Nephron progenitor cell (in vitro differentiated cells): ENCODE measurements around the gene ARHGEF11.
A peak's percentile ranks its signal among the peaks of the same experiment; 100 is the strongest.

Experiments
- DNase-seq: peaks from one replicate; pipeline ENCODE4 v3.0.0; 2021
- H3K27ac Mint-ChIP-seq: 2 replicates; pipeline ENCODE4 v1.8.0; 2021; ENCODE audit warnings: mild to moderate bottlenecking, moderate library complexity, mixed read lengths
- H3K27me3 Mint-ChIP-seq: 2 replicates; pipeline ENCODE4 v1.8.0; 2021; ENCODE audit warnings: mild to moderate bottlenecking, low read depth, mixed read lengths; ENCODE audit not compliant: poor library complexity
- H3K36me3 Mint-ChIP-seq: 2 replicates; pipeline ENCODE4 v1.8.0; 2021; ENCODE audit warnings: low read depth, mixed read lengths
- H3K4me1 Mint-ChIP-seq: 2 replicates; pipeline ENCODE4 v1.8.0; 2021; ENCODE audit warnings: mixed read lengths
- H3K4me3 Mint-ChIP-seq: 2 replicates; pipeline ENCODE4 v1.8.0; 2021; ENCODE audit warnings: mild to moderate bottlenecking, moderate library complexity, mixed read lengths
- H3K9me3 Mint-ChIP-seq: 2 replicates; pipeline ENCODE4 v1.8.0; 2021; ENCODE audit warnings: mild to moderate bottlenecking, moderate library complexity, mixed read lengths
- CTCF ChIP-seq: fragments of 200-600 bp; sonication (generic); IDR thresholded peaks from 2 replicates; pipeline ENCODE4 v1.5.0; 2021; ENCODE audit warnings: antibody characterized with exemption

The ARHGEF11 gene

GRCh38 chr1:157032303-157032702 lies 13.2 kb downstream of the ARHGEF11 start:
- peak overlapping the region; percentile 37 for H3K27ac Mint-ChIP-seq
- no peak for DNase-seq
- H3K4me1 Mint-ChIP-seq: peaks cover 18% of the 10 kb centered on the region
- no peaks in the 10 kb centered on the region for H3K9me3 Mint-ChIP-seq
- H3K4me3 Mint-ChIP-seq: no peak overlapping the region
- no peak for TF ChIP-seq CTCF
- H3K36me3 Mint-ChIP-seq: peaks cover 33% of the 10 kb centered on the region
- H3K27me3 Mint-ChIP-seq: no peaks in the 10 kb centered on the region

GRCh38 chr1:157030728-157031127 lies 14.8 kb downstream of the ARHGEF11 start:
- peaks cover 30% of the 10 kb centered on the region for H3K36me3 Mint-ChIP-seq

GRCh38 chr1:157028674-157029073 lies 16.9 kb downstream of the ARHGEF11 start:
- Mint-ChIP-seq H3K4me3 (no peak overlapping the region), H3K27ac (no peak overlapping the region), H3K36me3 (peaks cover 40% of the 10 kb centered on the region), H3K4me1 (peaks cover 29% of the 10 kb centered on the region), H3K9me3 (peaks cover 15% of the 10 kb centered on the region), H3K27me3 (no peaks in the 10 kb centered on the region)
- no peak for TF ChIP-seq CTCF
- no peak for DNase-seq

More at GRCh38 chr1:157030728-157031127, 14.8 kb downstream of the ARHGEF11 start:
- Mint-ChIP-seq H3K27ac (peak overlapping the region; percentile 40), H3K4me3 (no peak overlapping the region), H3K9me3 (no peaks in the 10 kb centered on the region), H3K4me1 (peaks cover 30% of the 10 kb centered on the region), H3K27me3 (no peaks in the 10 kb centered on the region)
- DNase-seq: no peak
- no peak for TF ChIP-seq CTCF

GRCh38 chr1:157025856-157026255 lies 19.7 kb downstream of the ARHGEF11 start:
- no peak for DNase-seq
- Mint-ChIP-seq H3K27me3 (no peaks in the 10 kb centered on the region), H3K27ac (peak overlapping the region; percentile 21)

GRCh38 chr1:157025385-157025784 lies 20.2 kb downstream of the ARHGEF11 start:
- peaks cover 48% of the 10 kb centered on the region for H3K9me3 Mint-ChIP-seq
- H3K36me3 Mint-ChIP-seq: peaks cover 57% of the 10 kb centered on the region
- no peak overlapping the region for H3K4me3 Mint-ChIP-seq
- H3K4me1 Mint-ChIP-seq: peaks cover 17% of the 10 kb centered on the region
- H3K27me3 Mint-ChIP-seq: no peaks in the 10 kb centered on the region
- H3K27ac Mint-ChIP-seq: peak overlapping the region; percentile 9
- no peak for DNase-seq
- TF ChIP-seq CTCF: no peak

More at GRCh38 chr1:157025856-157026255, 19.7 kb downstream of the ARHGEF11 start:
- no peak for TF ChIP-seq CTCF
- Mint-ChIP-seq H3K9me3 (peaks cover 43% of the 10 kb centered on the region), H3K4me1 (peaks cover 17% of the 10 kb centered on the region), H3K36me3 (peaks cover 55% of the 10 kb centered on the region), H3K4me3 (no peak overlapping the region)

- Mint-ChIP-seq H3K27me3 (no peaks in the 10 kb centered on the region), H3K4me1 (peaks cover 15% of the 10 kb centered on the region), H3K36me3 (peaks cover 81% of the 10 kb centered on the region), H3K9me3 (peaks cover 73% of the 10 kb centered on the region), H3K27ac (no peak overlapping the region), H3K4me3 (no peak overlapping the region)
- TF ChIP-seq CTCF: no peak
- no peak for DNase-seq
These were observed 23.9 kb downstream of the ARHGEF11 start for GRCh38 chr1:157021688-157022087.
